Chondrocyte (in vitro differentiated cells): ENCODE data around the gene AKT1. TPM values are rescaled to one million over a fixed set of nuclear protein-coding genes. Genes with fewer than 3 reads are reported as not detected.

Experiments used
- DNase-seq: peaks from one replicate; pipeline ENCODE4 v3.0.0; 2021; ENCODE audit warnings: mixed read lengths, low spot score
- H3K27ac Mint-ChIP-seq: one replicate; pipeline ENCODE4 v1.8.0; 2021; ENCODE audit warnings: mild to moderate bottlenecking, moderate library complexity, mixed read lengths; ENCODE audit not compliant: unreplicated experiment
- H3K27me3 Mint-ChIP-seq: 2 replicates; pipeline ENCODE4 v1.8.0; 2021; ENCODE audit warnings: low read depth, mixed read lengths
- H3K36me3 Mint-ChIP-seq: 2 replicates; pipeline ENCODE4 v1.8.0; 2021; ENCODE audit warnings: low read depth, mixed read lengths
- H3K4me1 Mint-ChIP-seq: 2 replicates; pipeline ENCODE4 v1.8.0; 2021; ENCODE audit warnings: low read depth, mild to moderate bottlenecking, mixed read lengths
- H3K4me3 Mint-ChIP-seq: one replicate; pipeline ENCODE4 v1.8.0; 2021; ENCODE audit warnings: mild to moderate bottlenecking, moderate library complexity, mixed read lengths; ENCODE audit not compliant: unreplicated experiment
- H3K9me3 Mint-ChIP-seq: 2 replicates; pipeline ENCODE4 v1.8.0; 2021; ENCODE audit warnings: low read depth, mixed read lengths
- CTCF ChIP-seq: fragments of 200-600 bp; sonication (generic); IDR thresholded peaks from 2 replicates; pipeline ENCODE4 v1.5.0; 2021; ENCODE audit warnings: antibody characterized with exemption, mild to moderate bottlenecking, moderate library complexity
- total RNA-seq: library from RNA; stranded (reverse); gene quantifications from 3 replicates; pipeline ENCODE4 v1.2.1, GENCODE V29; 2021

AKT1 gene
- total RNA-seq, 1 donor from 2014 or later: 156 TPM

- Mint-ChIP-seq H3K27ac (no peak overlapping the region), H3K9me3 (no peaks in the 10 kb centered on the region), H3K4me1 (no peaks in the 10 kb centered on the region), H3K4me3 (no peak overlapping the region), H3K36me3 (peaks cover 3% of the 10 kb centered on the region), H3K27me3 (no peaks in the 10 kb centered on the region)
- peak; percentile 23 for TF ChIP-seq CTCF
- DNase-seq: no peak
Observed at GRCh38 chr14:104776961-104777807, 18.4 kb downstream of the AKT1 start.

GRCh38 chr14:104776481-104776880 is 19.1 kb downstream of the AKT1 start:
- Mint-ChIP-seq H3K4me3 (no peak overlapping the region), H3K4me1 (no peaks in the 10 kb centered on the region), H3K27me3 (no peaks in the 10 kb centered on the region), H3K9me3 (no peaks in the 10 kb centered on the region), H3K27ac (no peak overlapping the region), H3K36me3 (peaks cover 9% of the 10 kb centered on the region)
- no peak for DNase-seq
- no peak for TF ChIP-seq CTCF

DNA sequence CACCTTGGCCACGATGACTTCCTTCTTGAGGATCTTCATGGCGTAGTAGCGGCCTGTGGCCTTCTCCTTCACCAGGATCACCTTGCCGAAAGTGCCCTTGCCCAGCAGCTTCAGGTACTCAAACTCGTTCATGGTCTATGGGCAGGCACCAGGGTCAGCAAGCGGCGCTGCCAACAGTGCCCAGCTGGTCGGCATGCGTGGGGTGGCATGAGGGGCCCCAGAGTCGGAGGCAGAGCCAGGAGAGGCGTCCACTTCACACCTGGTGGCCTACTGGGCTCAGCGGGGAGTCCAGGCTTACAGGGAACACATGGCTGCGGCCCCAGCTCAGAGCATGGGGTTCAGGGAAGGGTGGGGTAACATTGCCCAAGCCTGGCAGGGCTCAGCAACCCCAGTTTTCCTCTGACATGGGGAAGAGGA is 20.5 kb downstream of the AKT1 start:
- DNase-seq: no peak
- Mint-ChIP-seq H3K4me3 (no peak overlapping the region), H3K4me1 (no peaks in the 10 kb centered on the region), H3K27me3 (no peaks in the 10 kb centered on the region), H3K36me3 (peaks cover 16% of the 10 kb centered on the region), H3K9me3 (peaks cover 4% of the 10 kb centered on the region), H3K27ac (no peak overlapping the region)
- no peak for TF ChIP-seq CTCF

- Mint-ChIP-seq H3K27me3 (no peaks in the 10 kb centered on the region), H3K4me3 (no peak overlapping the region), H3K36me3 (peaks cover 16% of the 10 kb centered on the region), H3K9me3 (peaks cover 4% of the 10 kb centered on the region), H3K27ac (no peak overlapping the region), H3K4me1 (peaks cover 3% of the 10 kb centered on the region)
- no peak for DNase-seq
- no peak for TF ChIP-seq CTCF
Observed at GRCh38 chr14:104774453-104775072, 21.0 kb downstream of the AKT1 start.

GRCh38 chr14:104773505-104774452 is 21.8 kb downstream of the AKT1 start:
- peaks cover 4% of the 10 kb centered on the region for H3K9me3 Mint-ChIP-seq
- peak; percentile 8 for TF ChIP-seq CTCF
- no peak for DNase-seq
- peaks cover 16% of the 10 kb centered on the region for H3K36me3 Mint-ChIP-seq
- H3K27me3 Mint-ChIP-seq: no peaks in the 10 kb centered on the region
- H3K4me1 Mint-ChIP-seq: peaks cover 10% of the 10 kb centered on the region
- H3K27ac Mint-ChIP-seq: no peak overlapping the region
- no peak overlapping the region for H3K4me3 Mint-ChIP-seq
